GM12878 (cell line): ENCODE measurements around the gene TMEM138. TPM values are rescaled to one million over a fixed set of nuclear protein-coding genes. Genes with fewer than 3 reads are reported as not detected.

Source experiments
- ATAC-seq: fragments of 200-7000 bp; cut with Tn5 transposase; 3 replicates; pipeline ENCODE4 v1.9.1; 2020; ENCODE audit warnings: mild to moderate bottlenecking, moderate library complexity
- BruUV-seq: library from RNA; stranded (reverse); fragments of 400-500 nt; replicated peaks from 2 replicates; lab custom pipeline; 2021; lab: Mats Ljungman, UMichigan
- CTCF ChIA-PET: fragments of 300-600 bp; sonication (Branson Sonifier 250); formaldehyde crosslinking; extraction: SDS; loops from one replicate; lab custom pipeline; 2021; ENCODE audit warnings: inconsistent platforms; lab: Yijun Ruan, JAX
- POLR2A ChIA-PET: fragments of 350-600 bp; formaldehyde crosslinking; extraction: SDS; loops from one replicate; lab custom pipeline; 2021; ENCODE audit warnings: inconsistent platforms; lab: Charles Lee
- RAD21 ChIA-PET: fragments of 300-600 bp; sonication (Branson Sonifier 250); formaldehyde crosslinking; loops from one replicate; lab custom pipeline; 2023; ENCODE audit warnings: antibody characterized with exemption; ENCODE audit not compliant: unreplicated experiment; lab: Charles Lee
- SMC1A ChIA-PET: fragments of 300-600 bp; sonication (Branson Sonifier 250); formaldehyde crosslinking; loops from one replicate; lab custom pipeline; 2023; ENCODE audit not compliant: unreplicated experiment, uncharacterized antibody; lab: Charles Lee
- DNase-seq: peaks from one replicate; pipeline ENCODE4 v3.0.0-alpha.2; 2011; ENCODE audit warnings: low read depth, low spot score
- FAIRE-seq: peaks from 3 replicates; lab custom pipeline; 2011; peaks lifted over from hg19 to GRCh38; lab: Jason Lieb, UNC
- H2AFZ ChIP-seq: 2 replicates; pipeline ENCODE4 v1.6.0; 2011; ENCODE audit warnings: low read depth, low read length, control low read depth; ENCODE audit not compliant: control insufficient read depth
- H3K27ac ChIP-seq: 2 replicates; pipeline ENCODE4 v1.5.1; 2011; ENCODE audit warnings: control low read depth; ENCODE audit not compliant: control insufficient read depth, insufficient read depth
- H3K27me3 ChIP-seq, 2 experiments: replicated peaks in 1 of 2; 2 replicates each; pipeline versions ENCODE4 v1.6.0 to v1.6.1; 2011; ENCODE audit warnings: low read length in 1 of 2; ENCODE audit not compliant: control insufficient read depth in 2 of 2, insufficient read depth in 2 of 2
- H3K36me3 ChIP-seq, 2 experiments: 2 replicates each; pipeline ENCODE4 v1.5.1; 2011; ENCODE audit warnings: low read length in 1 of 2; ENCODE audit not compliant: control insufficient read depth in 2 of 2, insufficient read depth in 2 of 2
- H3K4me1 ChIP-seq: 2 replicates; pipeline ENCODE4 v1.6.1; 2011; ENCODE audit warnings: mild to moderate bottlenecking, low read length, moderate library complexity, mixed read lengths; ENCODE audit not compliant: control insufficient read depth, insufficient read depth
- H3K4me2 ChIP-seq: 2 replicates; pipeline ENCODE4 v1.6.0; 2011; ENCODE audit warnings: control low read depth; ENCODE audit not compliant: control insufficient read depth, insufficient read depth
- H3K4me3 ChIP-seq: fragments of 200-600 bp; sonication (generic); 2 replicates; pipeline ENCODE4 v1.5.1; 2016
- H3K79me2 ChIP-seq: 2 replicates; pipeline ENCODE4 v1.6.0; 2011; ENCODE audit warnings: low read length; ENCODE audit not compliant: control insufficient read depth, insufficient read depth
- H3K9ac ChIP-seq: 2 replicates; pipeline ENCODE4 v1.8.0; 2011; ENCODE audit warnings: low read length, control low read depth, mixed read lengths; ENCODE audit not compliant: control insufficient read depth, insufficient read depth
- H3K9me3 ChIP-seq: replicated peaks from 3 replicates; pipeline ENCODE4 v1.5.1; 2011; ENCODE audit warnings: mild to moderate bottlenecking, low read length; ENCODE audit not compliant: control insufficient read depth, insufficient read depth
- H4K20me1 ChIP-seq: 2 replicates; pipeline ENCODE4 v1.6.0; 2011; ENCODE audit not compliant: control insufficient read depth, insufficient read depth
- CHD1 ChIP-seq: IDR thresholded peaks from 2 replicates; pipeline ENCODE4 v1.6.1; 2012; ENCODE audit warnings: low read depth, low read length, improper control_type of control experiment
- HDAC6 ChIP-seq: fragments of 200-600 bp; sonication (generic); IDR thresholded peaks from one replicate; pipeline ENCODE4 v1.8.0; 2017; ENCODE audit warnings: antibody characterized with exemption; ENCODE audit not compliant: unreplicated experiment
- IRF4 ChIP-seq: IDR thresholded peaks from 2 replicates; pipeline ENCODE4 v1.6.1; 2011; ENCODE audit warnings: low read depth, low read length
- KDM1A ChIP-seq: fragments of 200-600 bp; sonication (generic); IDR thresholded peaks from 2 replicates; pipeline ENCODE4 v1.6.1; 2016; ENCODE audit warnings: borderline replicate concordance
- KLF5 ChIP-seq: fragments of 450-650 bp; IDR thresholded peaks from 2 replicates; pipeline ENCODE4 v1.6.1; 2014; ENCODE audit warnings: mild to moderate bottlenecking; ENCODE audit not compliant: partially characterized antibody
- MXI1 ChIP-seq: fragments of 150-350 bp; IDR thresholded peaks from 2 replicates; pipeline ENCODE4 v1.6.1; 2011; ENCODE audit warnings: low read depth, mild to moderate bottlenecking, inconsistent platforms, low read length, improper control_type of control experiment
- NR2F1 ChIP-seq: fragments of 450-650 bp; conservative IDR thresholded peaks from 2 replicates; pipeline ENCODE4 v1.6.1; 2017; ENCODE audit warnings: mild to moderate bottlenecking
- RAD51 ChIP-seq: fragments of 450-650 bp; IDR thresholded peaks from 2 replicates; pipeline ENCODE4 v1.6.1; 2016; ENCODE audit warnings: moderate library complexity, mild to moderate bottlenecking, inconsistent platforms
- RUNX3 ChIP-seq: IDR thresholded peaks from 2 replicates; pipeline ENCODE4 v1.6.1; 2012; ENCODE audit warnings: low read length, inconsistent platforms
- SIX5 ChIP-seq: IDR thresholded peaks from 2 replicates; pipeline ENCODE4 v1.6.1; 2011; ENCODE audit warnings: mild to moderate bottlenecking, low read depth, low read length, moderate library complexity; ENCODE audit not compliant: severe bottlenecking
- SMARCA5 ChIP-seq: fragments of 450-650 bp; IDR thresholded peaks from 2 replicates; pipeline ENCODE4 v1.6.1; 2017; ENCODE audit warnings: mild to moderate bottlenecking
- SMC3 ChIP-seq: IDR thresholded peaks from 2 replicates; pipeline ENCODE4 v1.6.1; 2011; ENCODE audit warnings: low read length, improper control_type of control experiment, borderline replicate concordance
- SREBF2 ChIP-seq: IDR thresholded peaks from 2 replicates; pipeline ENCODE4 v1.6.1; 2012; ENCODE audit warnings: mild to moderate bottlenecking, low read length
- TARDBP ChIP-seq: IDR thresholded peaks from 2 replicates; pipeline ENCODE4 v1.6.1; 2016; ENCODE audit warnings: borderline replicate concordance
- TCF3 ChIP-seq: IDR thresholded peaks from 2 replicates; pipeline ENCODE4 v1.6.1; 2012; ENCODE audit warnings: low read depth, mild to moderate bottlenecking, low read length, borderline replicate concordance; ENCODE audit not compliant: insufficient read depth
- ZSCAN29 ChIP-seq: fragments of 450-650 bp; IDR thresholded peaks from 2 replicates; pipeline ENCODE4 v1.6.1; 2017; ENCODE audit warnings: mild to moderate bottlenecking, moderate library complexity
- WGBS: methylation state at CpG from one replicate; pipeline ENCODE4 v1.1.6; 2016; ENCODE audit warnings: low lambda C conversion rate; ENCODE audit not compliant: insufficient replicate concordance, insufficient coverage; ENCODE audit errors: missing lambda C conversion rate; 5-methylcytosine and 5-hydroxymethylcytosine counted together
- in situ Hi-C: fragments of 300-500 bp; cut with MboI; formaldehyde crosslinking; loops from 9 replicates; pipeline ENCODE4 v1.14.3; 2018; ENCODE audit warnings: mixed read lengths
- intact Hi-C: fragments of 100-400 bp; cut with micrococcal nuclease; formaldehyde crosslinking; loops from one replicate; pipeline ENCODE4 v1.14.2; 2022; ENCODE audit not compliant: unreplicated experiment
- polyA plus RNA-seq, 11 experiments: library from polyadenylated mRNA; depleted of rRNA in 4 of 11; unstranded in 6 of 11; stranded (reverse) in 5 of 11; fragments of >200 nt; fragmentation: Nextera tagmentation in 4 of 11; fragmentation: Illumina TruSeq in 1 of 11; extraction: Ambion mirVana in 4 of 11; extraction: Trizol in 1 of 11; gene quantifications; 1 replicate in 1 of 11; 2 replicates in 10 of 11; pipeline versions ENCODE4 v1.2.1 to v1.2.3, GENCODE V29; 2011 to 2016; ENCODE audit warnings: inconsistent platforms in 2 of 11, missing spikeins in 2 of 11, low read depth in 1 of 11
- total RNA-seq, 4 experiments: library from RNA; depleted of rRNA in 3 of 4; stranded (reverse); fragments of >200 nt in 3 of 4; fragmentation: Illumina TruSeq in 1 of 4; extraction: Trizol in 1 of 4; gene quantifications; 2 replicates each; pipeline versions ENCODE4 v1.2.1 to v1.2.3, GENCODE V29; 2013 to 2021
- TF ChIP-seq, protein P1 (sequence below), 3 experiments: IDR thresholded peaks in 2 of 3; conservative IDR thresholded peaks in 1 of 3; 2 replicates each; pipeline ENCODE4 v1.5.1; 2011; ENCODE audit warnings: low read depth in 3 of 3, low read length in 3 of 3, mild to moderate bottlenecking in 3 of 3, control low read depth in 2 of 3, moderate library complexity in 2 of 3, inconsistent platforms in 1 of 3, mixed read lengths in 1 of 3; ENCODE audit not compliant: control insufficient read depth in 2 of 3, insufficient read depth in 1 of 3; ENCODE audit errors: extremely low read depth in 1 of 3
- TF ChIP-seq, protein P2 (sequence below): fragments of 450-650 bp; IDR thresholded peaks from 2 replicates; pipeline ENCODE4 v1.6.1; 2017; ENCODE audit warnings: borderline replicate concordance
- TF ChIP-seq, protein P3 (sequence below): IDR thresholded peaks from 2 replicates; pipeline ENCODE4 v1.6.1; 2012; ENCODE audit warnings: low read length, inconsistent platforms
- TF ChIP-seq, protein P4 (sequence below): IDR thresholded peaks from 2 replicates; pipeline ENCODE4 v1.6.1; 2011; ENCODE audit warnings: borderline replicate concordance, low read depth, mild to moderate bottlenecking, moderate library complexity, low read length; ENCODE audit not compliant: insufficient read depth, poor library complexity, severe bottlenecking

TMEM138 gene
- total and polyA plus RNA-seq, 10 of the 15 experiments (the other 5 are each of a cell fraction or from before 2014, with no cell fraction given): 28.5 to 116 (median 73.4) TPM

DNA sequence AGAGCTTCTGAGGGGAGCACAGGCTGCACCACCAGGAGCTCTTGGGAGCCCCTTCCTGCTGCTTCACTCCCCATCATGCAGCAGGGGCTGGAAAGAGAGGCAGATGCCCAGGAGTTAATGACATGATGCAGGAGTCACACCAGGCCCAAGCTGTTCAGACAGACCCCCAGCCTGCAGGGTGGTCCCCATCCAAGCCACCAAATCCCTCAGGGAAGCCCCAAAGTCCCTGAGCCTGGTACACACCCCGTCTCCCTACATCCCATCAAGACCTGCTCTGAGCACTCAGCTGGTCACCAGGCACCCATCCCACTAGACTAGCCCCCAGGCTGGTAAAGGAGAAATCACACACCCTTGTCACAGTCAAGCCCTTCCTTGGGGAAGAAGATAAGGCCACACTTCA is 11.8 kb upstream of the TMEM138 start:
- ChIA-PET RAD21 (interaction anchor here (2.3 kb wide), 1 partner anchor 14 kb away, joined by 8 read pairs; no protein-coding TSS in a partner anchor), CTCF (no interaction called here), SMC1A (no interaction called here), POLR2A (interaction anchor here (1.5 kb wide), 1 partner anchor 11 kb away, joined by 3 read pairs; no protein-coding TSS in a partner anchor)
- BruUV-seq: no TSS peak
- TF ChIP-seq, protein P1, sequence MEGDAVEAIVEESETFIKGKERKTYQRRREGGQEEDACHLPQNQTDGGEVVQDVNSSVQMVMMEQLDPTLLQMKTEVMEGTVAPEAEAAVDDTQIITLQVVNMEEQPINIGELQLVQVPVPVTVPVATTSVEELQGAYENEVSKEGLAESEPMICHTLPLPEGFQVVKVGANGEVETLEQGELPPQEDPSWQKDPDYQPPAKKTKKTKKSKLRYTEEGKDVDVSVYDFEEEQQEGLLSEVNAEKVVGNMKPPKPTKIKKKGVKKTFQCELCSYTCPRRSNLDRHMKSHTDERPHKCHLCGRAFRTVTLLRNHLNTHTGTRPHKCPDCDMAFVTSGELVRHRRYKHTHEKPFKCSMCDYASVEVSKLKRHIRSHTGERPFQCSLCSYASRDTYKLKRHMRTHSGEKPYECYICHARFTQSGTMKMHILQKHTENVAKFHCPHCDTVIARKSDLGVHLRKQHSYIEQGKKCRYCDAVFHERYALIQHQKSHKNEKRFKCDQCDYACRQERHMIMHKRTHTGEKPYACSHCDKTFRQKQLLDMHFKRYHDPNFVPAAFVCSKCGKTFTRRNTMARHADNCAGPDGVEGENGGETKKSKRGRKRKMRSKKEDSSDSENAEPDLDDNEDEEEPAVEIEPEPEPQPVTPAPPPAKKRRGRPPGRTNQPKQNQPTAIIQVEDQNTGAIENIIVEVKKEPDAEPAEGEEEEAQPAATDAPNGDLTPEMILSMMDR (IDR thresholded peaks at IDR 0.05 in 2 of 3, conservative IDR thresholded peaks at IDR 0.05 in 1 of 3; ENCODE audit: control insufficient read depth in 2 of 3, extremely low read depth in 1 of 3, insufficient read depth in 1 of 3, low read depth in 3 of 3, low read length in 3 of 3): no peak
- no peak for TF ChIP-seq SMC3
- TF ChIP-seq TCF3: no peak
- TF ChIP-seq SMARCA5: no peak
- TF ChIP-seq, protein P2, sequence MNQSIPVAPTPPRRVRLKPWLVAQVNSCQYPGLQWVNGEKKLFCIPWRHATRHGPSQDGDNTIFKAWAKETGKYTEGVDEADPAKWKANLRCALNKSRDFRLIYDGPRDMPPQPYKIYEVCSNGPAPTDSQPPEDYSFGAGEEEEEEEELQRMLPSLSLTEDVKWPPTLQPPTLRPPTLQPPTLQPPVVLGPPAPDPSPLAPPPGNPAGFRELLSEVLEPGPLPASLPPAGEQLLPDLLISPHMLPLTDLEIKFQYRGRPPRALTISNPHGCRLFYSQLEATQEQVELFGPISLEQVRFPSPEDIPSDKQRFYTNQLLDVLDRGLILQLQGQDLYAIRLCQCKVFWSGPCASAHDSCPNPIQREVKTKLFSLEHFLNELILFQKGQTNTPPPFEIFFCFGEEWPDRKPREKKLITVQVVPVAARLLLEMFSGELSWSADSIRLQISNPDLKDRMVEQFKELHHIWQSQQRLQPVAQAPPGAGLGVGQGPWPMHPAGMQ: no peak
- TF ChIP-seq ZSCAN29: no peak
- no peak for TF ChIP-seq MXI1
- no peak for TF ChIP-seq IRF4
- TF ChIP-seq SIX5: no peak
- TF ChIP-seq HDAC6: no peak
- TF ChIP-seq KDM1A: no peak
- no peak for TF ChIP-seq CHD1
- TF ChIP-seq, protein P3, sequence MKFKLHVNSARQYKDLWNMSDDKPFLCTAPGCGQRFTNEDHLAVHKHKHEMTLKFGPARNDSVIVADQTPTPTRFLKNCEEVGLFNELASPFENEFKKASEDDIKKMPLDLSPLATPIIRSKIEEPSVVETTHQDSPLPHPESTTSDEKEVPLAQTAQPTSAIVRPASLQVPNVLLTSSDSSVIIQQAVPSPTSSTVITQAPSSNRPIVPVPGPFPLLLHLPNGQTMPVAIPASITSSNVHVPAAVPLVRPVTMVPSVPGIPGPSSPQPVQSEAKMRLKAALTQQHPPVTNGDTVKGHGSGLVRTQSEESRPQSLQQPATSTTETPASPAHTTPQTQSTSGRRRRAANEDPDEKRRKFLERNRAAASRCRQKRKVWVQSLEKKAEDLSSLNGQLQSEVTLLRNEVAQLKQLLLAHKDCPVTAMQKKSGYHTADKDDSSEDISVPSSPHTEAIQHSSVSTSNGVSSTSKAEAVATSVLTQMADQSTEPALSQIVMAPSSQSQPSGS: no peak
- TF ChIP-seq, protein P4, sequence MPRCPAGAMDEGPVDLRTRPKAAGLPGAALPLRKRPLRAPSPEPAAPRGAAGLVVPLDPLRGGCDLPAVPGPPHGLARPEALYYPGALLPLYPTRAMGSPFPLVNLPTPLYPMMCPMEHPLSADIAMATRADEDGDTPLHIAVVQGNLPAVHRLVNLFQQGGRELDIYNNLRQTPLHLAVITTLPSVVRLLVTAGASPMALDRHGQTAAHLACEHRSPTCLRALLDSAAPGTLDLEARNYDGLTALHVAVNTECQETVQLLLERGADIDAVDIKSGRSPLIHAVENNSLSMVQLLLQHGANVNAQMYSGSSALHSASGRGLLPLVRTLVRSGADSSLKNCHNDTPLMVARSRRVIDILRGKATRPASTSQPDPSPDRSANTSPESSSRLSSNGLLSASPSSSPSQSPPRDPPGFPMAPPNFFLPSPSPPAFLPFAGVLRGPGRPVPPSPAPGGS: no peak
- no peak for TF ChIP-seq RUNX3
- no peak for TF ChIP-seq TARDBP
- TF ChIP-seq KLF5: no peak
- TF ChIP-seq SREBF2: no peak
- no peak for TF ChIP-seq NR2F1
- no peak for TF ChIP-seq RAD51
- Histone ChIP-seq H3K27me3 (no peaks in the 10 kb centered on the region), H3K4me1 (no peaks in the 10 kb centered on the region), H3K9ac (no peak overlapping the region), H3K36me3 (peaks cover 17 to 20% of the 10 kb centered on the region in 2 experiments), H2AFZ (no peak overlapping the region), H3K79me2 (peaks cover 3% of the 10 kb centered on the region), H3K4me2 (no peak overlapping the region), H3K4me3 (no peak overlapping the region), H4K20me1 (no peaks in the 10 kb centered on the region), H3K9me3 (no peaks in the 10 kb centered on the region), H3K27ac (no peak overlapping the region)
- 83% methylated on average over 1 of the region's 1 CpG for WGBS
- DNase-seq (no peak), FAIRE-seq (no peak), ATAC-seq (no peak)
- intact Hi-C loops: no loop called here
- in situ Hi-C loops: no loop called here
